Cerebellar cortex (tissue), 1 donor: ENCODE measurements around the gene HSD3B1.
"Not testable (repeated sequence)": the region's sequence is repeated elsewhere in the genome, so short reads cannot be mapped to it uniquely, and the experiment has no call there.

Experiments
- DNase-seq: peaks from one replicate; pipeline ENCODE4 v3.0.0-alpha.2; 2015; ENCODE audit warnings: low spot score

HSD3B1 gene

DNA sequence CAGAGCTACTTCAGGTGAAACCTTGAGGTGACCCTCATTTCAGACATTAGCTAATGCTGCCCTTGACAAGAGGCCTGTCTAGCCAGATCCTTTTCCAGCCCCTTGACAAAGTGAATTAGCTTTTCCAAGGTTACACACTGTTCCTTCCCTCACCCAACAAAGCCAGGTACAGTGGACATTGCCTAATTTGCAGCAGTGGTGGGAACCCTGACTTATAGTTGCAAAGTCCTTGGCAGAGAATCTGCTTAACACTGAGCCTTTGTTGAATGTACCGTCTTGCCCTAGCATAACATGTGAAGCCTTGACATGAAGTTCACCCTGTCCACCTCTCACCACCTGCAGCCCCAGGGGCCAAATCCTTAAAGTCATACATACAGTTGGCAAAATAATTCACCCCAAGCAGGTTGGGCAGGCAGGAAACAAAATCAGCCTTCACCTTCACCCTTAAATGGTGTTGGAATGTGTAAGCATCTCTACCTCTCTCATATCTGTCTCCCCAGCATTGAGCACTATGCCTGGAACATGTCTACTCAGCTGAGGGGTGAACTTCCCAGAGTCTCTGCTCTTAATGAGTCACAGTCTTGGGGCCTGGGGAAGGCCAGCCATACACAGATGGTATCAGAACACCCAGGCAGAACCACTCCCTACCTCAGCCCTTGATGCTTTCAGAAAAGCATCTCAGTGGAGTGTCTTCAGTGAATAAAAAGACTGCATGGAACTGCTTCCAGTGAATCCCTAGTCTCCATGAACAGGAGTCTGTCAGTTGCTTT lies 46.5 kb downstream of the HSD3B1 start:
- not testable (repeated sequence) for DNase-seq

- DNase-seq, result no peak
Observed at GRCh38 chr1:119554183-119554582, 47.2 kb downstream of the HSD3B1 start.

- DNase-seq, result no peak
Observed at GRCh38 chr1:119556423-119556822, 49.4 kb downstream of the HSD3B1 start.

DNA sequence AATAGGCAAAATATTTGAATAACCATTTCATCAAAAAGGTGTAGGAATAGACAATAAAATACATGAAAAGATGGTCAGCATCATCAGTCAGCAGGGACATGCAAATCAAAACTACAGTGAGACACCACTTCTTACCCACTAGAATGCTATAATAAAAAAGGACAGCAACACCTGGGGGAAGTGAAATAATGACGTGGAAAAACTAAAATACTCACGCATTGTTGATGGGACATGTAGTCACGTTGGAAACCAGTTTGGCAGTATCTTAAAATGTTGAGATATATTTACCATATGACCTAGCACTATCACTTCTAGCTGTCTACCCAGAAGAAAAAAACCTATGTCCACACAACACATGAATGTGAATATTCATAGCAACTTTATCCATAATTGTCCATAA lies 53.4 kb downstream of the HSD3B1 start:
- not testable (repeated sequence) for DNase-seq

- DNase-seq, result no peak
Observed at GRCh38 chr1:119564548-119564947, 57.5 kb downstream of the HSD3B1 start.
